Fibroblast of villous mesenchyme (primary cell): Measurements from ENCODE around the gene MICALL2. TPM values are rescaled to one million over a fixed set of nuclear protein-coding genes. Genes with fewer than 3 reads are reported as not detected.

Source experiments
- DNase-seq: peaks from one replicate; pipeline ENCODE4 v3.0.0-alpha.2; 2010; ENCODE audit warnings: low read depth
- H3K4me3 ChIP-seq: 2 replicates; pipeline ENCODE4 v1.5.1; 2011; ENCODE audit warnings: low read depth, mild to moderate bottlenecking, low read length
- CTCF ChIP-seq: IDR thresholded peaks from 2 replicates; pipeline ENCODE4 v1.5.1; 2012; ENCODE audit warnings: low read depth, mild to moderate bottlenecking, low read length; ENCODE audit not compliant: insufficient read depth
- total RNA-seq: library from RNA; depleted of rRNA; stranded (reverse); fragments of >200 nt; gene quantifications from 2 replicates; pipeline ENCODE4 v1.2.3, GENCODE V29; 2012

MICALL2 gene
- total RNA-seq, 1 donor = 34.5 TPM

GRCh38 chr7:1457059-1457948 is 2.0 kb downstream of the MICALL2 start:
- TF ChIP-seq CTCF = no peak
- DNase-seq = no peak
- H3K4me3 ChIP-seq = peak overlapping the region; percentile 84

GRCh38 chr7:1455955-1456354 is 3.3 kb downstream of the MICALL2 start:
- DNase-seq = no peak
- no peak overlapping the region for H3K4me3 ChIP-seq
- TF ChIP-seq CTCF = no peak

GRCh38 chr7:1455241-1455939 is 3.9 kb downstream of the MICALL2 start:
- TF ChIP-seq CTCF = no peak
- DNase-seq = no peak
- no peak overlapping the region for H3K4me3 ChIP-seq

GRCh38 chr7:1454542-1454941 is 4.7 kb downstream of the MICALL2 start:
- TF ChIP-seq CTCF = no peak
- no peak overlapping the region for H3K4me3 ChIP-seq
- no peak for DNase-seq

GRCh38 chr7:1452205-1452604 is 7.1 kb downstream of the MICALL2 start:
- no peak for TF ChIP-seq CTCF
- DNase-seq = no peak

GRCh38 chr7:1450987-1451386 is 8.3 kb downstream of the MICALL2 start:
- DNase-seq = no peak
- no peak overlapping the region for H3K4me3 ChIP-seq
- no peak for TF ChIP-seq CTCF

More at GRCh38 chr7:1452205-1452604, 7.1 kb downstream of the MICALL2 start:
- H3K4me3 ChIP-seq = no peak overlapping the region
